ENCODE measurements around the gene LPO. TPM values are rescaled to one million over a fixed set of nuclear protein-coding genes. Genes with fewer than 3 reads are reported as not detected.
A peak's percentile ranks its signal among the peaks of the same experiment; 100 is the strongest.

LPO gene
- total and polyA plus RNA-seq, 9 of the 15 experiments (the other 6 are each of a cell fraction or from before 2014, with no cell fraction given): 0.07 to 0.11 TPM; not detected in 7

DNA sequence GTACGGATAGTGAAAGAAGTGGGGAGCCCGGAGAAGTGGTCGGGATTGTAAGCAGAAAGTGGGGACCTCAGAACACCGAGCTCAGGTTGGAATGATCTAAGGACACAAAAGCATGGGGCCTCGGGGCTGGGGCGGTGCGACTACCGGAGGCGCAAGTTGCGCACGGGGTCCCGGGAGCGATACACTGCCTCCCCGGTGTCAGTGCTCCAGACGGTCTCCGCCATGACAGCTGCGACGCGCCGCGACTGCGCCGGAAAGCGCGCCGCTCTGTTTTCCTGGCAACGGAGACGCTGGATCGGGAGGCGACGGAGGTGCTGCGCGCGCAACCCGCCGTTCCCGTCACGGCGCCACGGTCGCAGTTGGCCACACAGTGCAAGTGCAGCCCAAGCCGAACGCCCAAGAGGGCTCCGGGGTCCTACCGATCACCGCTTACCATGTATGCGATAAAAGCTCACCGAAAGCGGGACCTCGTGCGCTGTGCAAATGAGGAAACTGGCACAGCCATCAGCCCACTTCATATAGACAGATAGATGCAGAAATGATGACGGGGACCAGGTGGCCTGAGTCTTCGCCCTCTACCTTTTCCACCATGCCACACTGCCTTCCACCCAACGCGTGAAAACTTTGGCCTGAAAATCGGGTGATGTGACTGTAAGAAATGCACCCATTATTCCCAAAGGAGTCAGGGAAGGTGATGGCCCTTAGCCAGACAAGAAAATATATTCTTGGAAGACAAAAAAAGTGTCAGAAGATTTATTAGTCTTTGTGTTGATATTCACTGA lies 19.2 kb upstream of the LPO start, which contains the start of gene MKS1 (continued):
- TF ChIP-seq CUX1 (CRISPR knock-in tag; IDR thresholded peaks at IDR 0.05) (no peak), KLF1 (tag; IDR thresholded peaks at IDR 0.05) (no peak), YBX1 (IDR thresholded peaks at IDR 0.05) (no peak), ZNF589 (CRISPR knock-in tag; IDR thresholded peaks at IDR 0.05; ENCODE audit: low read depth) (no peak), GTF2A2 (tag; IDR thresholded peaks at IDR 0.05) (no peak), ZNF282 (CRISPR knock-in tag; IDR thresholded peaks at IDR 0.05) (no peak), GATAD2A (IDR thresholded peaks at IDR 0.05) (no peak), ZBTB1 (CRISPR knock-in tag; IDR thresholded peaks at IDR 0.05; ENCODE audit: borderline replicate concordance, low read depth) (no peak), SFPQ (IDR thresholded peaks at IDR 0.05; ENCODE audit: low read depth, low read length) (no peak), POLR2A (conservative IDR thresholded peaks at IDR 0.05) (peak; percentile 91)
- TF ChIP-seq, protein P1, sequence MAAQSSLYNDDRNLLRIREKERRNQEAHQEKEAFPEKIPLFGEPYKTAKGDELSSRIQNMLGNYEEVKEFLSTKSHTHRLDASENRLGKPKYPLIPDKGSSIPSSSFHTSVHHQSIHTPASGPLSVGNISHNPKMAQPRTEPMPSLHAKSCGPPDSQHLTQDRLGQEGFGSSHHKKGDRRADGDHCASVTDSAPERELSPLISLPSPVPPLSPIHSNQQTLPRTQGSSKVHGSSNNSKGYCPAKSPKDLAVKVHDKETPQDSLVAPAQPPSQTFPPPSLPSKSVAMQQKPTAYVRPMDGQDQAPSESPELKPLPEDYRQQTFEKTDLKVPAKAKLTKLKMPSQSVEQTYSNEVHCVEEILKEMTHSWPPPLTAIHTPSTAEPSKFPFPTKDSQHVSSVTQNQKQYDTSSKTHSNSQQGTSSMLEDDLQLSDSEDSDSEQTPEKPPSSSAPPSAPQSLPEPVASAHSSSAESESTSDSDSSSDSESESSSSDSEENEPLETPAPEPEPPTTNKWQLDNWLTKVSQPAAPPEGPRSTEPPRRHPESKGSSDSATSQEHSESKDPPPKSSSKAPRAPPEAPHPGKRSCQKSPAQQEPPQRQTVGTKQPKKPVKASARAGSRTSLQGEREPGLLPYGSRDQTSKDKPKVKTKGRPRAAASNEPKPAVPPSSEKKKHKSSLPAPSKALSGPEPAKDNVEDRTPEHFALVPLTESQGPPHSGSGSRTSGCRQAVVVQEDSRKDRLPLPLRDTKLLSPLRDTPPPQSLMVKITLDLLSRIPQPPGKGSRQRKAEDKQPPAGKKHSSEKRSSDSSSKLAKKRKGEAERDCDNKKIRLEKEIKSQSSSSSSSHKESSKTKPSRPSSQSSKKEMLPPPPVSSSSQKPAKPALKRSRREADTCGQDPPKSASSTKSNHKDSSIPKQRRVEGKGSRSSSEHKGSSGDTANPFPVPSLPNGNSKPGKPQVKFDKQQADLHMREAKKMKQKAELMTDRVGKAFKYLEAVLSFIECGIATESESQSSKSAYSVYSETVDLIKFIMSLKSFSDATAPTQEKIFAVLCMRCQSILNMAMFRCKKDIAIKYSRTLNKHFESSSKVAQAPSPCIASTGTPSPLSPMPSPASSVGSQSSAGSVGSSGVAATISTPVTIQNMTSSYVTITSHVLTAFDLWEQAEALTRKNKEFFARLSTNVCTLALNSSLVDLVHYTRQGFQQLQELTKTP (IDR thresholded peaks at IDR 0.05; ENCODE audit: low read depth in 1 of 2, partially characterized antibody in 2 of 2): no peak
- TF ChIP-seq, protein P2, sequence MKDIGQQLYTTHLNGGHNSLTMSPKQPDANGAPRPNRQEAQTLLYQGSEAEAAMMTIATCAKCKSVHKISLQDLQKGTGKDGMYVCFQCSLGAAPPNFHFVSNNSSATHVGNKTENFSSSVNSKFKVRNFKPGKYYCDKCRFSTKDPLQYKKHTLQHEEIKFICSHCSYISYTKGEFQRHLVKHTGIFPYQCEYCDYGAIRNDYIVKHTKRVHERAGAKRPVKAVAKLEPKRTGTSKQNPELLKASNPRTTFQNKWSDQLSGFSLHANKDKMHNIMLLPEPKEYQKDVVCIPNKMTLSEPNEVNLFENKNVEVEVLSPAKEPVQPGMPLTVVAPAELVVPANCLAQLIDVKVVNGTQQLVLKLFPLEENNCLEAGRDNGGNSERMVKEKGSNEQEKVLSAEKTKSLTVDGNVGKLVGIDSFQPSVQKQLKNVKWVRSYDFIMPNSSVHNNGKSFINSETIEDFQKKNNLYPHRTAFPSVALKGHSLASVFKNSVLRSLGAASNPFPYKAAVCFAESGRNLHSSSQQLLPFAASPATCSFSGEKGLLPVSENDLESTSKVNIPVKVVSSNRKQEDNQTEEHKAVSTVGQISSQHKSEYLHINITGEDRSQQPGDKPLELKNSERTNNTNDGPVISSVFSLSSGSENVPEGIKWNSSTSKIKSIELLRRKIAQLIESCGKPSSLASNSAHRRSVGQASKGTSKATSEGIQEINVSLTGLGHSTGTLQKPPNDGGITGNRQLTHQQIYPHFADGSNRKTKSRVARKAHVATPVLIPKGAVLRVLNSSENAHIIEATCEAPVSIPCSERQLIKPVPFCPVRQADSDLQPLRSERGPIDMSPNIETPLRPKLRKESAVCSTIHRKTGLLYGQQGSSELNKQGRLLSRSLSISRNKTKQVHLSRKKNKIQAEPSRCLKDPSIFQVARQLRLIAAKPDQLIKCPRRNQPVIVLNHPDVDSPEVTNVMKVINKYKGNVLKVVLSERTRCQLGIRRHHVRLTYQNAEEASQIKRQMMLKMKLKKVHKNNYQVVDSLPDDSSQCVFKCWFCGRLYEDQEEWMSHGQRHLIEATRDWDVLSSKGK (CRISPR knock-in tag; IDR thresholded peaks at IDR 0.05): no peak

Data from K562 (cell line).